MM.1S (cell line): Measurements from ENCODE around the gene ZNRF3.

Experiments used
- DNase-seq: peaks from one replicate; pipeline ENCODE4 v3.0.0-alpha.2; 2015
- H2AFZ ChIP-seq: fragments of 300-600 bp; sonication (generic); 2 replicates; pipeline ENCODE4 v1.6.0; 2016; ENCODE audit warnings: antibody characterized with exemption, low read length
- H3F3A ChIP-seq: fragments of 300-600 bp; sonication (generic); 2 replicates; pipeline ENCODE4 v1.6.1; 2016; ENCODE audit warnings: mild to moderate bottlenecking, antibody characterized with exemption, low read length, moderate library complexity, mixed read lengths; ENCODE audit not compliant: insufficient read depth
- H3K27ac ChIP-seq: fragments of 300-600 bp; sonication (generic); 2 replicates; pipeline ENCODE4 v1.5.1; 2016; ENCODE audit warnings: mild to moderate bottlenecking, low read length
- H3K27me3 ChIP-seq: fragments of 300-600 bp; sonication (generic); replicated peaks from 2 replicates; pipeline ENCODE4 v1.6.0; 2016; ENCODE audit warnings: low read length; ENCODE audit not compliant: insufficient read depth
- H3K36me3 ChIP-seq: fragments of 300-600 bp; sonication (generic); replicated peaks from 2 replicates; pipeline ENCODE4 v1.6.1; 2016; ENCODE audit warnings: mild to moderate bottlenecking, low read length, mixed read lengths; ENCODE audit not compliant: insufficient read depth
- H3K4me1 ChIP-seq: fragments of 300-600 bp; sonication (generic); 2 replicates; pipeline ENCODE4 v1.6.1; 2016; ENCODE audit warnings: low read length, mixed read lengths
- H3K4me2 ChIP-seq: fragments of 300-600 bp; sonication (generic); 2 replicates; pipeline ENCODE4 v1.6.0; 2016; ENCODE audit warnings: low read depth, low read length
- H3K4me3 ChIP-seq: fragments of 300-600 bp; sonication (generic); 2 replicates; pipeline ENCODE4 v1.5.1; 2016; ENCODE audit warnings: low read length, mixed read lengths
- H3K79me2 ChIP-seq: fragments of 300-600 bp; sonication (generic); 2 replicates; pipeline ENCODE4 v1.6.1; 2016; ENCODE audit warnings: mixed run types, low read length, mixed read lengths
- H3K9ac ChIP-seq: fragments of 300-600 bp; sonication (generic); 2 replicates; pipeline ENCODE4 v1.6.1; 2016; ENCODE audit warnings: low read length, mixed read lengths
- H3K9me2 ChIP-seq: fragments of 300-600 bp; sonication (generic); replicated peaks from 2 replicates; pipeline ENCODE4 v1.6.1; 2016; ENCODE audit warnings: mild to moderate bottlenecking, low read length, mixed read lengths; ENCODE audit not compliant: insufficient read depth
- H3K9me3 ChIP-seq: fragments of 300-600 bp; sonication (generic); replicated peaks from 2 replicates; pipeline ENCODE4 v1.6.1; 2016; ENCODE audit warnings: mild to moderate bottlenecking, low read length, mixed read lengths; ENCODE audit not compliant: insufficient read depth
- H4K20me1 ChIP-seq: fragments of 300-600 bp; sonication (generic); 2 replicates; pipeline ENCODE4 v1.6.1; 2016; ENCODE audit warnings: mild to moderate bottlenecking, low read length, moderate library complexity, mixed read lengths; ENCODE audit not compliant: insufficient read depth
- CTCF ChIP-seq: fragments of 300-600 bp; sonication (generic); IDR thresholded peaks from 2 replicates; pipeline ENCODE4 v1.5.1; 2016; ENCODE audit warnings: antibody characterized with exemption, low read length, mixed read lengths
- EZH2 ChIP-seq: fragments of 300-600 bp; sonication (generic); optimal IDR thresholded peaks from 2 replicates; pipeline ENCODE3; 2017; ENCODE audit warnings: low read depth, mild to moderate bottlenecking, antibody characterized with exemption, low read length, mixed read lengths
- EZH2phosphoT487 ChIP-seq: fragments of 300-600 bp; sonication (generic); IDR thresholded peaks from 2 replicates; pipeline ENCODE4 v1.6.1; 2018; ENCODE audit warnings: antibody characterized with exemption, low read length

Gene ZNRF3

DNA sequence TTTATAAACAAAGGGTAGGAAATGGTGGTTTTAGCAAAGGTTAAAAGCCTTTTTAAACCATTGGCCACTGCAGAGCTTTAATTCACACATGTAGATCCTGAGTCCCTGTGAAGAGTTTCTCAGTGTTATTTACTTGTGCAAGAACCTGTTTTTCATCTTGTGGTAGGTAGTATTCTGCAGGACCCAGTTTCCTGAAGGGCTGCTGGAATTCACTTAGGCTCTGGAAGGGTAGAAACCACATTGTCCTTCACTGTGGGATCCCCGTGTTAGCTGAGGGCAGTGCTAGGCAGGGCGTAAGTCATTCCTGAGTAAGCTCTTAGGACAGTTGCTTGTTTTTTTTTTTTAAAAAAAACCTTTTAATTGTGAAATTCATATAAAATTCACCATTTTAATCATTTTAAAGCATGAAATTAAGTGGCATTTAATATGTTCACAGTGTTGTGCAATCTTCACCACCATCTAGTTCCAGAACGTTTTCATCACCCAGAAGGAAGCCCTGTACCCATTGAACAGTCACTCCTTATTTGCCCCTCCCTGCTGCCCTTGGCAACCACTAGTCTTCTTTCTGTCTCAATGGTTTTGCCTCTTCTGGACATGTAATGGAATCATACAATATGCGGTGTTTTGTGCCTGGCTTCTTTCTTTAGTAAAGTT is 100.5 kb downstream of the ZNRF3 start:
- Histone ChIP-seq H3K36me3 (no peaks in the 10 kb centered on the region), H3F3A (no peaks in the 10 kb centered on the region), H3K4me3 (no peak overlapping the region), H3K27ac (no peak overlapping the region), H3K4me2 (no peak overlapping the region), H3K9ac (no peak overlapping the region), H3K4me1 (no peaks in the 10 kb centered on the region), H3K27me3 (0 out of 2 replicates have a peak, but pooled peaks cover 5% of the 10 kb centered on the region), H3K9me3 (no peaks in the 10 kb centered on the region), H3K9me2 (no peaks in the 10 kb centered on the region), H2AFZ (no peak overlapping the region), H3K79me2 (peaks cover 6% of the 10 kb centered on the region; the same call in 1 of the 2 replicates), H4K20me1 (no peaks in the 10 kb centered on the region)
- TF ChIP-seq EZH2phosphoT487 (no peak), CTCF (no peak)
- no peak for DNase-seq

DNA sequence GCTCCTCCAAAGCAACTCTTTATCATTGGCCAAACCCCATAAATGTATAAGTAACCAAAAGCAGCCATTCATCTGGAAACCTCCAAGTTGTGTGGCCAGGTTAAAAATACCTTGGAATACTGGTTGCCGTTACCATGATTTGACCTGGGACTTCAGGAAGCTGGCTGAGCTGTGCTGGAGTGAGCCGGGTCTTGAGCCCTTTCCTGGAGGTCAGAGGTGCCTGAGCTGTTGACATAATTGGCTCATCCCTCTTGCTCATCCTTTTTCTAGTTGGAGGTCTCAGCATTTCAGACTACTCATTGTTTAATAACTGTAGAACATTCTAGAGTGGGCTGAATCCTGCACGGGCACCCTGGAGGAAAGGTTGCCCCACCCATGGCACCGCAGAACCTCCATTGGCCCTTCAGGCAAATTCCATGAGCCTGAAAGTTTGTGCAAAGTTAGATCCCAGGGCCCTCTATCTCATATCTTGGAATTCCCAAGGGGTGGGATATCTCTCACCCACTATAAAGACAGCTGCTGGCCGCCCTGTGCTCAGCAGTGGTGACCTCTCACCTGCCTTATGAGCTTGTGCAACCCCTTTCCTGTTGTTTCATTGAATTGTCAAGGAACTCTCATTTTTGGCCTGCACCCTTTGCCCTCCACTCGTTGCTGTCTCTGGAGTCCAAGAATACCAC is 101.2 kb downstream of the ZNRF3 start:
- Histone ChIP-seq H3K4me3 (no peak overlapping the region), H3K27me3 (no peaks in the 10 kb centered on the region), H3K9me3 (no peaks in the 10 kb centered on the region), H3K36me3 (no peaks in the 10 kb centered on the region), H3K4me1 (no peaks in the 10 kb centered on the region), H3K9ac (no peak overlapping the region), H3K9me2 (no peaks in the 10 kb centered on the region), H4K20me1 (no peaks in the 10 kb centered on the region), H2AFZ (no peak overlapping the region), H3K4me2 (no peak overlapping the region), H3F3A (no peaks in the 10 kb centered on the region), H3K79me2 (no peaks in the 10 kb centered on the region), H3K27ac (no peak overlapping the region)
- DNase-seq = no peak
- TF ChIP-seq EZH2 (no peak), EZH2phosphoT487 (no peak), CTCF (no peak)

DNA sequence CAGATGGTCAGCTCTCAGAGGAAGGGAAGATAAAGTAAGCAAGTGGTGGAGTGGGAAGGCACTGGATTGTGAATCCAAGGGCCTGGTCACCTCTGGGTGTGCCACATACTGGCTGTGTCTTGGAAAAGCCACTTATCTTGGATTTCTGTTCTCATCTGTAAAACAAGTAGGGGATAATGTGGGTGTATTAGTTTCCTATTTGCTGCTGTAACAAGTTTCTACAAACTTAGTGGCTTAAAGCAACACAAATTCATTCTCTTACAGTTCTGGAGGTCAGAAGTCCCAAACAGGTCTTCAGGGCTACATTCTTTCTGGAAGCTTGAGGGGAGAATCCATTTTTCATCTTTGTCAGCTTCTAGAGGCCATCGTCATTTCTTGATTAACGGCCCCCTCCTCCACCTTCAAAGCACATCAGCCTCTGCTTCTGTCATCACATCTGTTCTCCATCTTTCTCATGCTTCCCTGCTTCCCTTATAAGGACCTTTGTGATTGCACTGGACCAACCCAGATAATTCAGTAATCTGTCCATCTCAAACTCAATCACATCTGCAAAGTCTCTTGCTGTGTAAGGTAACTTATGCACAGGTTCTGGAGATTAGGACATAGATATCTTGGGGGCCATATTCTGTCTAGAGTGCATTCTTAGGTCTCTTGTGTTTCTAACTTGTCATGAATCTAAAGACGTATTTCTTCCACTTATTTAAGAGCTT is 102.4 kb downstream of the ZNRF3 start:
- Histone ChIP-seq H3F3A (no peaks in the 10 kb centered on the region), H3K9me2 (no peaks in the 10 kb centered on the region), H3K9me3 (no peaks in the 10 kb centered on the region), H3K4me3 (no peak overlapping the region), H3K36me3 (no peaks in the 10 kb centered on the region), H3K4me2 (no peak overlapping the region), H3K27me3 (no peaks in the 10 kb centered on the region), H4K20me1 (no peaks in the 10 kb centered on the region), H3K9ac (no peak overlapping the region), H3K27ac (no peak overlapping the region), H3K79me2 (no peaks in the 10 kb centered on the region), H2AFZ (no peak overlapping the region), H3K4me1 (no peaks in the 10 kb centered on the region)
- no peak for TF ChIP-seq EZH2
- TF ChIP-seq EZH2phosphoT487 = no peak
- no peak for TF ChIP-seq CTCF
- DNase-seq = no peak
